HL-60 (cell line): ENCODE measurements around the gene SLC9A3.

Source experiments
- DNase-seq, 2 experiments: peaks; one replicate each; pipeline ENCODE4 v3.0.0-alpha.2; 2010 to 2020; ENCODE audit warnings: low read depth in 1 of 2, low spot score in 1 of 2
- H3K27ac ChIP-seq: fragments of 250-450 bp; sonication (Bioruptor Pico); replicated peaks from 2 replicates; pipeline ENCODE4 v1.5.1; 2020; ENCODE audit warnings: mild to moderate bottlenecking, moderate library complexity
- H3K27me3 ChIP-seq: fragments of 250-450 bp; sonication (Bioruptor Pico); 2 replicates; pipeline ENCODE4 v1.5.1; 2021; ENCODE audit warnings: mild to moderate bottlenecking, moderate library complexity; ENCODE audit not compliant: insufficient read depth, poor library complexity, severe bottlenecking
- H3K4me3 ChIP-seq: replicated peaks from 2 replicates; pipeline ENCODE4 v1.5.1; 2011; ENCODE audit warnings: mild to moderate bottlenecking, control low read depth, low read length; ENCODE audit not compliant: insufficient read depth
- GABPA ChIP-seq: IDR thresholded peaks from 2 replicates; pipeline ENCODE4 v1.6.1; 2012; ENCODE audit warnings: low read depth
- POLR2AphosphoS5 ChIP-seq: IDR thresholded peaks from 2 replicates; pipeline ENCODE4 v1.6.1; 2012; ENCODE audit warnings: low read depth
- SPI1 ChIP-seq: IDR thresholded peaks from 2 replicates; pipeline ENCODE4 v1.6.1; 2012; ENCODE audit warnings: low read depth, mild to moderate bottlenecking, borderline replicate concordance
- TF ChIP-seq, protein P1 (sequence below): IDR thresholded peaks from one replicate; pipeline ENCODE4 v1.5.1; 2011; ENCODE audit warnings: low read length, control low read depth, inconsistent platforms; ENCODE audit not compliant: insufficient read depth
- TF ChIP-seq, protein P2 (sequence below): IDR thresholded peaks from 2 replicates; pipeline ENCODE4 v1.6.1; 2012; ENCODE audit warnings: low read depth; ENCODE audit not compliant: insufficient replicate concordance

The SLC9A3 gene

DNA sequence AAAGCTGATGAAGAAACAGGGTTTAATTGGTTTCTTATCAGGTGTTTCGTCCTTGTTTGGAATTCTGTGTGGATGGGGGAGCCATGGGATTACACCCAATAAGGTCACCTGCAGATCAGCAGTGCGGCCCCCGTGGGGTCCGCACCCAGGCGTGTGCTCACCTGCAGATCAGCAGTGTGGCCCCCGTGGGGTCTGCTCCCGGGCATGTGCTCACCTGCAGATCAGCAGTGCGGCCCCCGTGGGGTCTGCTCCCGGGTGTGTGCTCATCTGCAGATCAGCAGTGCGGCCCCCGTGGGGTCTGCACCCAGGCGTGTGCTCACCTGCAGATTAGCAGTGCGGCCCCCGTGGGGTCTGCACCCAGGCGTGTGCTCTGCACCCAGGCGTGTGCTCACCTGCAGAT is 46.2 kb upstream of the SLC9A3 start:
- no peaks in the 10 kb centered on the region for H3K27me3 ChIP-seq
- DNase-seq = no peak
- H3K27ac ChIP-seq = no peak overlapping the region
- TF ChIP-seq, protein P1, sequence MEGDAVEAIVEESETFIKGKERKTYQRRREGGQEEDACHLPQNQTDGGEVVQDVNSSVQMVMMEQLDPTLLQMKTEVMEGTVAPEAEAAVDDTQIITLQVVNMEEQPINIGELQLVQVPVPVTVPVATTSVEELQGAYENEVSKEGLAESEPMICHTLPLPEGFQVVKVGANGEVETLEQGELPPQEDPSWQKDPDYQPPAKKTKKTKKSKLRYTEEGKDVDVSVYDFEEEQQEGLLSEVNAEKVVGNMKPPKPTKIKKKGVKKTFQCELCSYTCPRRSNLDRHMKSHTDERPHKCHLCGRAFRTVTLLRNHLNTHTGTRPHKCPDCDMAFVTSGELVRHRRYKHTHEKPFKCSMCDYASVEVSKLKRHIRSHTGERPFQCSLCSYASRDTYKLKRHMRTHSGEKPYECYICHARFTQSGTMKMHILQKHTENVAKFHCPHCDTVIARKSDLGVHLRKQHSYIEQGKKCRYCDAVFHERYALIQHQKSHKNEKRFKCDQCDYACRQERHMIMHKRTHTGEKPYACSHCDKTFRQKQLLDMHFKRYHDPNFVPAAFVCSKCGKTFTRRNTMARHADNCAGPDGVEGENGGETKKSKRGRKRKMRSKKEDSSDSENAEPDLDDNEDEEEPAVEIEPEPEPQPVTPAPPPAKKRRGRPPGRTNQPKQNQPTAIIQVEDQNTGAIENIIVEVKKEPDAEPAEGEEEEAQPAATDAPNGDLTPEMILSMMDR = no peak
- TF ChIP-seq GABPA = no peak
- TF ChIP-seq, protein P2, sequence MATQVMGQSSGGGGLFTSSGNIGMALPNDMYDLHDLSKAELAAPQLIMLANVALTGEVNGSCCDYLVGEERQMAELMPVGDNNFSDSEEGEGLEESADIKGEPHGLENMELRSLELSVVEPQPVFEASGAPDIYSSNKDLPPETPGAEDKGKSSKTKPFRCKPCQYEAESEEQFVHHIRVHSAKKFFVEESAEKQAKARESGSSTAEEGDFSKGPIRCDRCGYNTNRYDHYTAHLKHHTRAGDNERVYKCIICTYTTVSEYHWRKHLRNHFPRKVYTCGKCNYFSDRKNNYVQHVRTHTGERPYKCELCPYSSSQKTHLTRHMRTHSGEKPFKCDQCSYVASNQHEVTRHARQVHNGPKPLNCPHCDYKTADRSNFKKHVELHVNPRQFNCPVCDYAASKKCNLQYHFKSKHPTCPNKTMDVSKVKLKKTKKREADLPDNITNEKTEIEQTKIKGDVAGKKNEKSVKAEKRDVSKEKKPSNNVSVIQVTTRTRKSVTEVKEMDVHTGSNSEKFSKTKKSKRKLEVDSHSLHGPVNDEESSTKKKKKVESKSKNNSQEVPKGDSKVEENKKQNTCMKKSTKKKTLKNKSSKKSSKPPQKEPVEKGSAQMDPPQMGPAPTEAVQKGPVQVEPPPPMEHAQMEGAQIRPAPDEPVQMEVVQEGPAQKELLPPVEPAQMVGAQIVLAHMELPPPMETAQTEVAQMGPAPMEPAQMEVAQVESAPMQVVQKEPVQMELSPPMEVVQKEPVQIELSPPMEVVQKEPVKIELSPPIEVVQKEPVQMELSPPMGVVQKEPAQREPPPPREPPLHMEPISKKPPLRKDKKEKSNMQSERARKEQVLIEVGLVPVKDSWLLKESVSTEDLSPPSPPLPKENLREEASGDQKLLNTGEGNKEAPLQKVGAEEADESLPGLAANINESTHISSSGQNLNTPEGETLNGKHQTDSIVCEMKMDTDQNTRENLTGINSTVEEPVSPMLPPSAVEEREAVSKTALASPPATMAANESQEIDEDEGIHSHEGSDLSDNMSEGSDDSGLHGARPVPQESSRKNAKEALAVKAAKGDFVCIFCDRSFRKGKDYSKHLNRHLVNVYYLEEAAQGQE = no peak
- TF ChIP-seq SPI1 = no peak
- TF ChIP-seq POLR2AphosphoS5 = no peak
- H3K4me3 ChIP-seq = no peak overlapping the region

DNA sequence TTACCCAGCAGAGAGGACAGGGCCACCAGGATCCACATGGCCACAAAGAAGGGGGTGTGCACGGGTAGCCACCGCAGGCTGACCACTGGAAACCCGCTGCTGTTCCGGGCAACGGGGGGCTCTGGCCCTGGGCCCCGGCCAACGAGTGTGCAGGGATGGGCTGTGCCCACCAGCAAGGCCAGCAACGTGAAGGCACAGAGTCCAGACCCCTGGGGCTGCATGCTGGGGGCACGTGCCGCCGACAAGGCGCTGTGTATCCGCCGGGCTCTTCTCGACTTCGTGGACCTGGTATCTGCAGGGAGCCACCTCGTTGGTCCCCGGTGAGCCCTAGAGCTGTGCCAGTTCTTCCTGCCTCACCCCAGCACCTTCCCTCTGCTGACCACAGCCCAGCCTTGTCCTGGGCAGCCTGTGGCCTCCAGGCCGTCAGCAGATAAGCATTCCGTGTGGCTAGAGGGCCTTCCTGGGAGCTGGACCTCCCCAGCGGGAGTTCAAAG is 45.7 kb upstream of the SLC9A3 start:
- no peak overlapping the region for H3K4me3 ChIP-seq
- no peak for DNase-seq
- H3K27me3 ChIP-seq = no peaks in the 10 kb centered on the region
- no peak overlapping the region for H3K27ac ChIP-seq
- TF ChIP-seq, protein P2 = no peak
- TF ChIP-seq SPI1 = no peak
- TF ChIP-seq, protein P1 = no peak
- no peak for TF ChIP-seq GABPA
- TF ChIP-seq POLR2AphosphoS5 = no peak

DNA sequence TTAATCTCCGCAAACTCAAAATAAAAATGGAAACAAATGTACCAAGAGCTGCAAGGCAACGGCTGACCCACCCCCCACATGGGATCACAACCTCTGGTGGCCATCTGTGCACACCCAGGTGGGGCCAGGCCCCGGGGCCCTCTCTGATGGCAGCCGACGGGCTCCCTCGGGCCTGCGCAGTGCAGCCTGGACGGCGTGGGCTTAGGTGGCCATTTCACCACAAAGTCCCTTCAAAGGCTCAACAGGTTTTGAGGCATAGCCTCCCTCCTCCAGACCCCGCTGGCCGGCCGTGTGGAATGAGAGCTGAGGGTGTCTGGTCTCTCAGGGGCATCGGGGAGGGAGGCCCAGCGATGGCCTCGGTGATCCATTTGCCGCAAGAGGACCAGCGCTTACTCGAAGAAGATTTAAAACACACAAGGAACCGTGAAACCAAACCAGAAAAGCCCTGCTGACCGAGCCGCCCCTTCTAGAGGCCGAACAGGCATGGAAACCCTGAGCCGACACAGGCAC is 45.2 kb upstream of the SLC9A3 start:
- H3K27me3 ChIP-seq = no peaks in the 10 kb centered on the region
- no peak for DNase-seq
- no peak for TF ChIP-seq GABPA
- no peak for TF ChIP-seq SPI1
- no peak for TF ChIP-seq POLR2AphosphoS5
- TF ChIP-seq, protein P1 = no peak
- TF ChIP-seq, protein P2 = no peak

More for the DNA sequence above, 45.2 kb upstream of the SLC9A3 start:
- no peak overlapping the region for H3K4me3 ChIP-seq
- no peak overlapping the region for H3K27ac ChIP-seq
